Islet precursor cell (in vitro differentiated cells): ENCODE data around the gene SOX21.

ENCODE experiments used
- DNase-seq: peaks from one replicate; pipeline ENCODE4 v3.0.0-alpha.2; 2018

SOX21 gene

DNA sequence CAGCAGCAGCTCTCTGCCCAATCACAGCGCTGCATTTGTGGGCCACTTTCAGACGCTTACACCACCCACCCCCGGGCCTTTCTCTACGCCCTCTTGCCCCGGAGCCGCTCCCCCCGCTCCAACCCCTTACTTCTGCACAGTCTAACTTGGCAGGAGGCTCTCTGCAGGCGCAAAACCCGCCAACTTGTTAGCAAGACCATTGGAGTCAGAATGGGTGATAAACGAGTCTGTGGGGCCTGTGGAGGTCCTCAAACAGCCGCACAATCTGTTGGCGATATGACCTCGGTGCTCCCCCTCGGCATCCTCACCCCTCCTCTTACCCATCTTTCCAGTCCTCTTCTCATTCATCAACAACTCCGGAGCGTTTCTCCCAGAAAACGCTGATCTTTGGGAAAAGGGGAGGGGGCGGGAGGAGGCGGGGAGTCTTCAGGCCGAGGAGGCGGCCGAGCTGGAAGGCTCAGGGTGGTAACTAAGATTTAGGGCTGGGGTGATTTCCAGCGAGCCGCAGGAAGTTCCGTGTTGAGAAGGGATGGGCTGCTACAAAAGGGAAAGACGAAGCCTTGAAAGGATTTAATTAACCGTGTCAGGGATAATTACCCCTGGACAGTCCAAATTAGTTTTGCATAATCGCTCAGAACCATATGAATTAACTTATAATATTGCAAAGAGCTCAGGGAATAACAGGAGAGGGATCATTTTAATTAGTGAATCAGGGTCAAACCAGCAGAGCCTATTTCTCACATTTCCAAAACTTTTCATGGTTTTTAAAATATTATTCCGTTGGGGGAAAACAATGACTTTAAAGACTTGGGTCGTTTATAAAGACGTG, 4.1 kb downstream of the SOX21 start:
- DNase-seq, result peak; percentile 62

DNA sequence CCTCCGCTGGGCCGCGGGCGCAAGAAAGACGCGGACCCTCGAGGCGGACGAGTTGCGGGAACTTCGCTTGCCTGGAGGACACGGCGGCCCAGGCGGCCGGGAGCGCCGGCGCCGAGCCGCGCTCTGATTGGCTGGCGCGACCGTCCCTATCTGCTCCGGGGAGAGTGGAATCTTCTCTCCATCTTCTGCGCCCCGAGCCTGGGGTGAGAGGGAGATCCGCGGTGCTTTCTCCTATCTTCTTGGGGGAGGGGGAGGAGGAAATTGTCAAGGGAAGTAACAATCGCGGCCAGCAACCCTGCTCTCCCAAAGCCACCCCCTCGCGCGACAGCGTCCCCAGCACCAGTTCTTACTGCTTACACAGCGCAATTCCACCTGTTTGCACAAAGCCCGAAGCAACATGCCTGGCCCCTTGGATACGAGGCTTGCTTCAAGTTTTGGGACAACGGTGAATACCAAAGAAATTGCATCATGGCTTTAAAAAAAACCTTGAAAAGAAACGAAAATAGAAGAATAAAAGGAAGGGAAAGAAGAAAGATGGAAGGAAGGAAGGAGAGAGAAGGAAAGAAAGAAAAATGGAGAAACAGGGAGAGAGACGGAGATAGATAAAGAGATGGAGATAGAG, 4.8 kb downstream of the SOX21 start:
- peak; percentile 70 for DNase-seq

DNA sequence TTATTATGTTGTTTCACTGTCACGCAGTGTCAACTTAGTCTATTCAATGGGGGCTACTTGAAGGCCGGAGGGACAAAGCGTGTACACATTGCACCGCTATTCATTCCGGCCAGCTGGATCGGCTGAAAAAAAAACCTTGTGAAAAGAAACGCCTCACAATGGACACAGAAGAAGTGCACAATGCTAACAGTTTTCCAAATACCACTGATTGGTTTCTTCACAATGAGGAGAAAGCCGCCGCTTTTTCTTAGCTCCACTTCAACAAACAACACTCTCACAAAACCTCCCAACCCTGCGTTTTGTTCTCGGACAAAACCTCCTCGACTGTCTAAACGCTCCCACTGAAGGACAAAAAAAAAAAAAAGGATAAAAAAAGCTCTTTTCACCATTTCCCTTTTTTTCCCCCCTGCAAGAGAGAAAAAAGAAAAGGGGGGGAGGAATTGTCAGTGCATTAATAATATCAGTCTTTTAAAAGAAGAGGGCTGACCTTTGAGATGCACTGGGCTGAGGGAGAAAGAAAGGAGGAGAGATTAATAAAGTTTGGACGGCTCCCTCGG, 5.4 kb downstream of the SOX21 start:
- no peak for DNase-seq

DNA sequence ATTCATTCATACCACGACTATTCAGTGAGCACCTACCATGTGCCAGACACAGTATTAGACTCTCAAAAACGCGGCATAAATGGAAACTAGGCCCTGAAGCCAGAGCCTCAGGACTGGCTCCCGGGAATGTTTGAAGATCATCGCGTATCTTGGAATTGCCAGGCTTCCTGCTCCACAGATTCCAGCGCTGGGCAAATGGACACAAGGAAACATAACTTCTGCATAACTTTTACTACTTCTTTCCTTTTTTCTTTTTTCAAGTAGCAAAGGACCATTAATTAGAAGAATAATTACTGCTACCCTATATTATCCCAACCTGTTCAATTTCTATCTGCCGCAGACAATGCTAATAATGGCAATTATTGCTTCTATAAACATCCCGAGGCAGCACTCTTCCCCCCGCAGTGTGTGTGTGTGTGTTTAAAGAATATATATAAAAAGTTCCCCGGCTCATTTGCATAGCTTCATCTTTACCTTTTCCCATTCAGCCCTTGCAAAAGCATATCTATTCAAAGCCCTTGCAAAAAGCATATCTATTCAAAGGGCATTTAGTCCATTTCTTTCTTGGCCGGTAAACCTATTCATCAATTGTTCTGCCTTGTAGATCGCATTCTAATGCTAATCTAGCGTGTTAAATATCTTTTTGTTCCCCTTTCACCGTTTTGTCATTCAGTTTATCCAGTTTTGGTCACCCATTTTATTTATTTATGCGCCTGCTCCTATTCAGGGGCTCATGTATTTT, 6.1 kb downstream of the SOX21 start:
- no peak for DNase-seq

DNA sequence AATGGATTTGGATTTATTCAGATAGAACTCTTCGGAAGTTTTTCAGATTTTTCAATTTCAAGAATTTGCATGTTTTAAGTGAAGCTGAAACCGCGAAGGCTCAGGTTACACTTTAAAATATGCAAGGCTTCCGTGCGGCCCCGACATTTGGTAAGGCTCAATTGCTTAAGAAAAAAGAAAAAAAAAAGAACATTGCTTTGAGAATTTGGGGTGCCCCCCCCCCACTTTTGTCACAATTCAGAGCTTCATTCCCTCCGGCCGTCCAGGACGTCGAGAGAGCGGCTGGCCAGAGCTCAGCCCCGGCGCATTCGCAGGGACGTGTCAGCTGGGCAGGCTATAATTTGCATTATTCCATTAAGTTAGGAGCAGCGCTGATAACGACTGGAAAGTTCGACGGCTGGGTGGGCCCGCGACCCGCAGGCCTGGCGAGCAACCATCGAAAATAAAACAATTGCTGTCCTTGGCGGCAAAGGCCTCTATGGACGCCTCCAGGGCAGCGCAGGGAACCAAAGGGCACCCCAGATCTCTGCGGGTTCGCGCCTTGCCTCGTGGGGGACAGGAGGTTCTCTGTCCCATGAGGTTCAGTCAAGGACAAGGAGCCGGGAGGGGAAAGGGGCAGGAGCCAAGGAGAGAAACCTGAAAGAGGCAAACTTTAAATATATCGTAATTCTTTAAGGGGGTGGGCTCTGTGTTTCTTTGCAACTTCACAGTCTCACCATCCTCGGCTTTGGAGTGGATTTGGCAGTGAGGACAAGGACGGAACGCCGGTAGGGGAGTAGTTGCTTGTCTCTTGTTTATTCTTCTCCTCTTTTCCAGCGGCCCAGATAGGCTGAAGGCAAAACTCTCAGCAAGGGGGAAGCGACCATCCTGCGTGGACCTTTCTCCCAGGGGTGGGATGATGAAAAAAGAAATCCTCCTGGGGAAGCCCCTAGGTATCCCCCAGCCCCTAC, 7.0 kb downstream of the SOX21 start:
- DNase-seq, result no peak

DNA sequence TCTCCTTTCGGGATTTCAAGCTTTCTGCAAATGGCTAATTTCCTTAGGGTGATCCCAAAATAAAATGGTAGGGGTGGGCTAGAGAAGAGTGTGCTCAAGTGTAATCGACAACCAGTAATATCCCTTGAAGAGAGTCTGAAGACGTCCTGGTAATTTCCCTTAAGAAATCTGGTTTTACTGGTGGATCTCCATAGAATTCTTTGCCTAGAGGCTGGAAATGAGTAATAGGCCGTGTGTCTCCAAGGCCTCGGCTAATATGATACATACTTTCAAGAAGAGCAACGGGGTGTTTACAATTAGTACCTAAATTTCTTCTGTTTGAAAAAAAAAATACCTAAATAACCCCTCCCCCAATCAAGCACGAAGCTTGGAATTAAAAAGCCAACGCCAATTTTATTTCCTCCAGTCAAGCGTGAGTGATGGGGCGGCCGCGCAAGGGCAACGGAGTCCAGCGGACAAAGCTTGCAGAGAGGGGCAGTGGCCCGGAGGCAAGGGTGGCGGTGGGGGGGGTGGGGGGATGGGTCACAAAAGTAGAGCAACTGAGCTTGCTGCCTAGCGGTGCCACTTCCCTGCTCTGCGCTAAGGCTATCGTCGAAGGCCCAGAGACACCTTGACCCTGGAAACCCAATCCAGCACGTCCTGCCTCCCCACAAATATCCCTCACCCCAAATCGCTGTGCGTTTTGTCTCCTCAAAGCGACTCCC, 7.8 kb downstream of the SOX21 start:
- peak; percentile 59 for DNase-seq

DNA sequence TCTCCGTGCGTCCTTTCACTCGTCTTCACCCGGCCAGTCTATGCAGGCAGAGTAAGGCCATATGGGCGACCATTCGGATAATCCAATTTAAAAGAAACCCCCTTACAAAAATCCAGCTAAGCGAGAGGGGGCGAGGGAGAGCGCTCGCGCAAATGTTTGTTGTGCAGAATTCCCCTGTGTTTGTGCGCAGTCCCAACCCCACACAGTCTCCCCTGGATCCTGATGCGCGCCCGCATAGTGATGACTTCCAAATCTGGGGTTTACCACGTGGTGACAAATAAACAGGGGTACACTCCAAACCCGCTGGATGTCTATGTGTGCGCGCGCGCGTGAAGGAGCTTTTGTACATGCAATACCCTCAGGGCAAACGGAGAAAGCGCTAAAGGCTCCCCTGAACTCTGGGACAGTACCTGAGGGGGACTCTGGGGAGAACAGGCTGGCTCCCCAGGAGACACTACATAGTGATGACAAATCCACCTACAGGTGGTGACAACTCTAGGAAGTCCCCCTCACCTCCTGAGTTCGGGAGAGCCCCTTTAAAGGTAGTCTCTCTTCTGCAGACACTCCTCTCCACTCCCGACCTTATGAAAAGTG, 8.5 kb downstream of the SOX21 start:
- DNase-seq, result no peak

DNA sequence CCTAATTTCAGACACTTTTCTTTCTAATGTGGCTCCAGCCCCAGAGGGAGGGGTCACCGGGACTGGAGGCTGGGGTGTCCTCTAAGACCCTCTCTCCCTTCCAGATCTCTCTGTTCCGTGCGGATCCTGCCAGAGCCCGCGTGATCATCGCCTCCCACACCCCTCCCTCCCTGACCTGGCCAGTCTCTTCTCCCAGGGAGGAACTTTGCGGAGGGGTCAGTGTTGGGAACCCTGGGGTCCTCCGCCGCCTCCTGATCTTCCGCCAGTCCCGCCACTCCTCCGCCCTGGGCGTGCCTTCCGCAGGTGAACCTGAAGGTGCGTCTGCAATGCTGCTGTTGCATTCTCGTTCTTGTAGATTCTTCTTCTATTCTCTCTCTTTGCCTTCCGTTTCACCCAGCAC, 9.1 kb downstream of the SOX21 start:
- peak; percentile 56 for DNase-seq

DNA sequence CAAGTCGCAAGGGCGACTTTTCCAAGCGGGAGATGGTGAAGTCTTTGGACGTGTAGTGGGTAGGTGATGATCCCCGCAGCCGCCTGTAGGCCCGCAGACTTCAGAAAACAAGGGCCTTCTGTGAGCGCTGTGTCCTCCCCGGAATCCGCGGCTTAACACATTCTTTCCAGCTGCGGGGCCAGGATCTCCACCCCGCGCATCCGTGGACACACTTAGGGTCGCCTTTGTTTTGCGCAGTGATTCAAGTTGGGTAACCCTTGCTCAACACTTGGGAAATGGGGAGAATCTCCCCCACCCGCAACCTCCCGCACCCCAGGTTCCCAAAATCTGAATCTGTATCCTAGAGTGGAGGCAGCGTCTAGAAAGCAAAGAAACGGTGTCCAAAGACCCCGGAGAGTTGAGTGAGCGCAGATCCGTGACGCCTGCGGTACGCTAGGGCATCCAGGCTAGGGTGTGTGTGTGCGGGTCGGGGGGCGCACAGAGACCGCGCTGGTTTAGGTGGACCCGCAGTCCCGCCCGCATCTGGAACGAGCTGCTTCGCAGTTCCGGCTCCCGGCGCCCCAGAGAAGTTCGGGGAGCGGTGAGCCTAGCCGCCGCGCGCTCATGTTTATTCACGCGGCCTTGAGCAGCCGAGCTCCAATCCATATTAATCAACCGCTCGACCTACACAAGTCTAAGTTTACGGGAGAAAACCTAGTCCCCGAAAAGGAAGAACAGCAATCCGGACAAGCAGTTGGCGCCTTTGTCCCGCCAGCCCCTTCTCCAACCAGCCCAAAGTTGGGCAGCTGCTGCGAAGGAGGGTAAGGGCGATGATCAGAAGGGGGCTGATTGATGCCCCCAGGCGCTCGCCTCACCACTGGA, 9.9 kb downstream of the SOX21 start:
- no peak for DNase-seq

DNA sequence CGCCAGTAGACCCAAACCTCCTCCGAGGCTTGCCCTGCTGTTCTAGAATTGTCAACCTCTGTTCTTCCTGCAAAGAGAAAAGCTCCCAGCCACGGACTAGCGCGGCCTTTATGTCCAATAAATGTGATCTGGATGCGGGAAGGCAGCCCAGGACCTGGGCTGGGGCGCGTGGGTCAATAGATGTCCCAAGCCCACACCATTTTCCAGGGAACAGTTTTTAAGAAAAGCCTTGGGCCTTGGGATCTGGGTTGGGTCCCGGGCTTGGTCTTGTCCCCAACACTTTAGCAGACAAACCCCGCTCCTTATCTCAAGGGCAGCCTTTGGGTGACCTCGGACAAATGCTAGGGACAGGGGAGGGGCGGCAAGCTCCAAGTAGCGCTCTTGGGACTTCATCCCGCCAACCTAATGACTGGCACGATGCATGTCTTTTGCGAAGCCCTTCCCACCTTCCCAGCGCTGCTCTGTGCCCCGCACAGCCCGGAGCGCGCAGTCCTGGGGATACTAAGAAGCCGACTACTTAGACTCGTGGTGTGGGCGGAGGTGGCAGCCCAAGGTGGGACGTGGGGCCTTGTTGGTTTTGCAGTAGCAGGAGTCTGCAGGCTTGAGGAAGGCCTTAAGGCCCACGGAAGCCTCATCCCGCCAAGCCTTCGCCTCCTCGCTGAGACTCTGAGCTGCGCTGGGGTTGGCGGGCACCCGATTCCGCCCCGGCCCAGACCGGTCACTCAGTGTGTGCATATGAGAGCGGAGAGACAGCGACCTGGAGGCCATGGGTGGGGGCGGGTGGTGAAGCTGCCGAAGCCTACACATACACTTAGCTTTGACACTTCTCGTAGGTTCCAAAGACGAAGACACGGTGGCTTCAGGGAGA, 10.8 kb downstream of the SOX21 start:
- DNase-seq, result peak; percentile 52

DNA sequence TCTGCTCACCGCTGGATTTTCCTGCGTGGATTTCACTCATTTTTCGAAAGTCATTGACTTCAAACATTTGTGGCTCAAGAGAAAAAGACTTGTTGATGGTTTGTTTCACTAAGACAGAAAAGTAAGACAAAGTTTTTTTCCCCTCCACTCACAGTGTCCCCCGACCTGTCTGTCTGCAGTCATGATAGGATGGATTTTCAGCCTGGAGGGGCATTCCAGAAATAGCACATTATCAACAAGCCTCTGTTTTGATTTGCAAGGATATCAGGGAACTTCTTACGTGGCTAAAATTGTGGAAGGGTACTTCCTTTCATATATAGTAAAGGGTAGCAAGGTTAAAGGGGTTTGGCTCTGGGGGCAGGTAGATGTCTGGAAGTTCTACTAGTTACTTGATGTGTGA, 11.8 kb downstream of the SOX21 start:
- DNase-seq, result no peak

DNA sequence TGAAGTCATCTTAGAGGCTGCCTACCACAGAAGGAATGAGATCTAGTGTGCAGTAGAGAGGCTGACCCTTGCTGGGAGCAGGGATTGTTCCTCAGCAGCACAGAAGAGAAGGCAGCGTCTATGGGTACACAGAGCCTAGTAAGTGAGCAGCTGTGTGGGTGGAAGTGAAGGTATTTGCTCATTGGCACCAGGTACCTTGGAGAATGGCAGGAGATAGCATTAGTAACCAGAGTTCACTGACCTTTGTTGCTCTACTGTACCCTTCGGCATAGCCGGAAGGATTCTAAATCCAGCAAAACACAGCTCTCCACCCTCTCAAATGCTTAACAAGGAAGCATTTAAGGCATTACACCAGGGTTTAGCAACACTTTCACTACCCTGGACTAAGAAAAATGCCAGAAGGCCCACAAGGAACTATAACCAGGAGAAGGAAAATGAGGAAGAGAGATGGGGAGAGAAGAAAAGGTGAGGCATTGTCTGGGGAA, 12.3 kb downstream of the SOX21 start:
- DNase-seq, result peak; percentile 48

DNA sequence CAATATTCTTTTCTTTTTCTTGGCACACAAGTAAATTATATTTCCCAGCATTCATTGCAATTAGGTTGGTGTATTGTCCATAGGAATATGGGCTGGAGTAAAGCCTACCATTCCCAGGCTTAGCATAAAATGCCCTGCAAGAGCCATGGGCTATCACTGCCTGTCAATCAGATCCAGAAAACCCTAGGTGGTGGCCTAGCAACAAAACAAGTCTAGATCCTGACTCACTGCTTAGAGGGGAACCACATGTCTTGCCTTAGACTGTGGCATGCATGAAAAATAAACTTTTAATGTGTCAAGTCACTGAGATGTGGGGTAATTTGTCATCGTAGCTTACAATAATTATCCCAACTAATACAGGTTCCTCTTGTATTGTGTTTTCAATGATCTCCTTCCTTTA, 16.2 kb downstream of the SOX21 start:
- no peak for DNase-seq

DNA sequence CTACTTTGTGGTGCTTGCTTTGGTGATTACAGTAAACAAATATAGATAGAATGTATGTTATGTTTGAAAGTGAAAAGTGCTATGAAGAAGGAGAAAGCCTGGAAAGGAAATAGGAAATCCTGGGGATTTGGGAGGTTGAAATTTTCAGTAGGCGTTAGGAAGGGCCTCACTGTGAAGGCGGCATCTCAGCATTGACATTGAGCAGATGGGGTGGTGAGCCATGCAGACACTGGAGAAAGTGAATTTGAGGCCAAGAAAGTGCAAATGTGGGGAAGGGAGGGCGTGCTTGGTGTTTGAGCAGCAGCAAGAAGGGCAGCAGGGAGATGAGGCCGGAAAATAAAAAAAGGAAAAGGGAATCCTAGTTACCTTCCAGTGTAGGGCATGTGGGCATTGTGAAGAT, 20.3 kb downstream of the SOX21 start:
- DNase-seq, result no peak

DNA sequence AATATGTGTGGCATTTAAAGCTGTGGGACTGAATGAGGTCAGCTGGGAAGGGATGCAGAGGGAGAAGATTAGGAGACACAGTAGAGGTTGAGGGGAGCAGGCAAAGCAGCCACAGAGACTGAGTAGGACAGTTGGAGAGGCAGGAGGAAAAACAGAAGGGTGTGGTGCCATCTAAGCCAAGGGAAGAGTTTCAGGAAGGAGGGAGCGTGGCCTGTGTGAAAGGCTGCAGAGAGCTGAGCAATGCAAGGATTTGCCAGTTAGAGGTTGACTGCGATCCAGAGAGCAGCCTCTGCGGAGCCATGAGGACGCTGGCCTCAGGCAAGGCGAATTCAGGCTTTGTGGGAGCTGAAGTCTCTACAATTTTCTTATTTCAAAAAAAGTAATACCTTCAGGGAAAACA, 28.9 kb downstream of the SOX21 start:
- peak; percentile 60 for DNase-seq

DNA sequence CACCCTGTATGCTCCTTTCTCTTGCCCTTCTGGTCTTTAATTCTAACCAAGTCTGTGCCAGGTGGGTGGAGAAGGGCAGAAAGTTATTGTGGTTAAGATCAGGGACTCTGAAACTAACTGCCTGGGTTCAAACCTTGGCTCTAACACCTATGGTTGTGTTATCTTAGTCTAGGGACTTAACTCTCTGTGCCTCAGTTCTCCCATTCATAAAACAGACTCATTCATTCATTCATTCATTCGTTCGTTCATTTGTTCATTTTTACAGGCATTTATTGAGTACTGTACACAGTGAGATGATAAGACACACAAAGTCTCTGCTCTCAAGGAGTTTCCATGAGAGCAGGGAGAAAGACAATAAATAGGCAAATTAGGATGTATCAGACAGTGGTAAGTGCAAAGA, 30.1 kb downstream of the SOX21 start:
- no peak for DNase-seq

DNA sequence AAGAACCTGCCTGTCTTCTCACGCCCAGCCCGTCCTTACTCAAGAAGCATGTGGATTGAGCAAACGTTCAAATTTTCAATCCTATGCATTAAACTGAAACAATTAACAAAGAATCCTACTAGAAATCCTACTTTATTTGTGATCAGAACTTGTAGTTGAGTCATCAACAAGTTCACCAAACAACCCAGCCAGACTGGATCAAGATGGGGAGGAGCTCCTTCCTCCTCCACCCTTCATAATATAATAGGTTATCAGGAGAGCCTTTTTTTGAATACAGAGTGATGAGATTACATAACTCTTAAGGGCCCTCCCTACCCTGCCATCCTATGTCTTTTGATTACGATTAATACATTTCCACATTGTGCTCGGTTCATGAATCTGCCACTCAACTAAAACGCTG, 32.7 kb downstream of the SOX21 start:
- no peak for DNase-seq

DNA sequence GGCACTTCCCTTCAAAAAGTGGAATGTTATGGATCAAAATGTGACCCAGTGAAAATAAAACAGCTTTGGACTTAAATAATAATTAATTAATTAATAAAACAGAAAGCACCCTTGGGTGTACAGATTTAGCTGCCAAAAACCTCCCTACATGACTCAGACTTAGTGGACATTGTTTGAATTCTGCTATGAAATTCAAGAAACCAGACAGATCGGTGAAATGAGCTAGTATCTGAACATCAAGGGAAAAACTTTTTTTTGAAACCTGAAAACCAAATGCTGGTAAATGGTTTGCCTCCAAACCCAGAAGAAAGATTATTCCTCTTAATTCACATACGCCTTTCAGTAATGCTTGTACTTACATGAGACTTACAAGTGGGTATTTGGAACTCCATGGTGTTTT, 33.5 kb downstream of the SOX21 start:
- no peak for DNase-seq

DNA sequence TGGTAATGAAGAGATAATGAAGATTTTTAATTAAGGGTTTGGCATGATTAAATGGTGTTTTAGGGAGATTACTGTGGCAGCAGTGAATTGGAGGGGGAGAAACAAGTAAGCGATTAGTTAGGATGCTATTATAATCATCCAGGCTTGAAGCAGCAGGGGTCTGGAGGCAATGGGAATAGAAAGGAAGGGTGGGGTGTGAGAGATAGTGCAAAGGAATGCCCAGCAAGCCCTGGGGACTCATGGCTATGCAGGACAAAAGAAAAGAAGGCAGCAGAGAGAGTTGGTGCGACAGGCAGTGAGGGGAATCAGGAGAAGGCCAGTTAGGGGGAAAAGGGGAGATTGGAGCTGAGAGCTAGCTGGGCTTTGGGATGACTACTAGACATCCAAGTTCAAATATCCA, 34.5 kb downstream of the SOX21 start:
- no peak for DNase-seq
